ENCODE data around the gene NPY. TPM values are rescaled to one million over a fixed set of nuclear protein-coding genes. Genes with fewer than 3 reads are reported as not detected.

NPY gene
- total RNA-seq, 1 donor from 2014 or later: not detected

DNA sequence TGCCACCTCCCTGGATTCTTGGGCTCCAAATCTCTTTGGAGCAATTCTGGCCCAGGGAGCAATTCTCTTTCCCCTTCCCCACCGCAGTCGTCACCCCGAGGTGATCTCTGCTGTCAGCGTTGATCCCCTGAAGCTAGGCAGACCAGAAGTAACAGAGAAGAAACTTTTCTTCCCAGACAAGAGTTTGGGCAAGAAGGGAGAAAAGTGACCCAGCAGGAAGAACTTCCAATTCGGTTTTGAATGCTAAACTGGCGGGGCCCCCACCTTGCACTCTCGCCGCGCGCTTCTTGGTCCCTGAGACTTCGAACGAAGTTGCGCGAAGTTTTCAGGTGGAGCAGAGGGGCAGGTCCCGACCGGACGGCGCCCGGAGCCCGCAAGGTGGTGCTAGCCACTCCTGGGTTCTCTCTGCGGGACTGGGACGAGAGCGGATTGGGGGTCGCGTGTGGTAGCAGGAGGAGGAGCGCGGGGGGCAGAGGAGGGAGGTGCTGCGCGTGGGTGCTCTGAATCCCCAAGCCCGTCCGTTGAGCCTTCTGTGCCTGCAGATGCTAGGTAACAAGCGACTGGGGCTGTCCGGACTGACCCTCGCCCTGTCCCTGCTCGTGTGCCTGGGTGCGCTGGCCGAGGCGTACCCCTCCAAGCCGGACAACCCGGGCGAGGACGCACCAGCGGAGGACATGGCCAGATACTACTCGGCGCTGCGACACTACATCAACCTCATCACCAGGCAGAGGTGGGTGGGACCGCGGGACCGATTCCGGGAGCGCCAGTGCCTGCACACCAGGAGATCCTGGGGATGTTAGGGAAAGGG lies 913 bp downstream of the NPY start:
- DNase-seq (ENCODE audit: low read depth) (no peak), FAIRE-seq (no peak)
- peak; percentile 12 for TF ChIP-seq CTCF (IDR thresholded peaks at IDR 0.05; ENCODE audit: insufficient read depth, low read length, severe bottlenecking)
- H3K27me3 ChIP-seq (ENCODE audit: control insufficient read depth, insufficient read depth, low read length): peaks cover 29% of the 10 kb centered on the region
- H3K36me3 ChIP-seq (ENCODE audit: control insufficient read depth, insufficient read depth, low read length): no peaks in the 10 kb centered on the region
- no peak overlapping the region for H3K4me3 ChIP-seq (ENCODE audit: low read depth, low read length)

DNA sequence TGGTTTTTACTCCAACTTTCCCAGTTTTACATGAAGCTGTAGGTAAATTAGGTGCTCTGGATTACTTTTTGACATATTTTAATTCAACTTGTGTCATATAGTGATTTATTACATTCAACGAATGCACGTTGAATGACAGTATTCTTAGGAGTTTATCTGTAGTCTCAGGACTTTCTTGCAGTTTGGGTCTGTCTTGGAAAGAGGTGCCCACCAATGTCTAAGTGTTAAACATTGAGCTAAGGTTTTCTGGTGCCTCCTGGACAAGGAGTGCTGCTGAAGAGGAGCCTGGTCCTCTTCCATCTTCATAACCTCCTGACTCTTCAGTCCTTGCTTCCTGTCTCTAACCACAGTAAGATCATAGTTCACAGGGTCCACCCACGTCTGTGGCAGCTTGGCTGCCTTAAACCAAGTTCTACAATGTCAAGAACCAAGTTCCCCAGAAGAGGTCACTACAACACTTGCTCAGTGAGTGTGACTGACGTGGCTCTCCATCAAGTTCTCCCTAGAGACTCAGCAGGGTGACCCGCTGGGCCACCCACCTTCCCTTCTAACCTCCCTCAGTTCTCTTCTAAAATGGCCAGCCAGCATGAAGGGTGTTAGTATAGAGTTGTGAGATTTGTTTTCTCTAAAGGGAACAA lies 6.1 kb downstream of the NPY start:
- TF ChIP-seq CTCF (IDR thresholded peaks at IDR 0.05; ENCODE audit: insufficient read depth, low read length, severe bottlenecking): peak; percentile 67
- Histone ChIP-seq H3K36me3 (ENCODE audit: control insufficient read depth, insufficient read depth, low read length) (no peaks in the 10 kb centered on the region), H3K4me3 (ENCODE audit: low read depth, low read length) (no peak overlapping the region), H3K27me3 (ENCODE audit: control insufficient read depth, insufficient read depth, low read length) (peaks cover 7% of the 10 kb centered on the region)
- no peak for FAIRE-seq
- peak; percentile 65 for DNase-seq (ENCODE audit: low read depth)

GRCh38 chr7:24291271-24291670 lies 7.3 kb downstream of the NPY start:
- DNase-seq (ENCODE audit: low read depth): peak; percentile 31
- TF ChIP-seq CTCF (IDR thresholded peaks at IDR 0.05; ENCODE audit: insufficient read depth, low read length, severe bottlenecking): no peak
- Histone ChIP-seq H3K36me3 (ENCODE audit: control insufficient read depth, insufficient read depth, low read length) (no peaks in the 10 kb centered on the region), H3K4me3 (ENCODE audit: low read depth, low read length) (no peak overlapping the region), H3K27me3 (ENCODE audit: control insufficient read depth, insufficient read depth, low read length) (no peaks in the 10 kb centered on the region)
- no peak for FAIRE-seq

DNA sequence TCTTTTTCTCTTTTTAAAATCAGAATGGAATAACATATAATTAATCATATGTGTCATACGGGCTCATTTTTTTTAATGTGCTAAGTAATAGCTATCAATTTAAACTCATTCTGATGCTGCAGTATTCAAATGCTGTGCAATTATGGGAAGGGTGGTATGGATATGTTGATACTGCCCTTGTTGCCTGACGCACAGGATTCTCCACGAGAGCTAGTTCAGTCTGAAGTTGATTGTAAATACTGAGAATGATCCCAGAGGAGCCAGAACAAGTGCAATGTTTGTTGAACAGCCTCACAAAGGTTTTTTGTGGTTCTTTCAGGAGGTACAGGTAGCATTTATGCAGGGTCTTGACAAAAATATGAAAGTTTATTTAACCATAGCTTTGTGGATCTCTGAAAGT lies 13.4 kb downstream of the NPY start:
- Histone ChIP-seq H3K27me3 (ENCODE audit: control insufficient read depth, insufficient read depth, low read length) (peaks cover 1% of the 10 kb centered on the region), H3K4me3 (ENCODE audit: low read depth, low read length) (no peak overlapping the region), H3K36me3 (ENCODE audit: control insufficient read depth, insufficient read depth, low read length) (no peaks in the 10 kb centered on the region)
- no peak for TF ChIP-seq CTCF (IDR thresholded peaks at IDR 0.05; ENCODE audit: insufficient read depth, low read length, severe bottlenecking)
- DNase-seq (ENCODE audit: low read depth): no peak
- FAIRE-seq: no peak

- H3K4me3 ChIP-seq (ENCODE audit: low read depth, low read length): no peak overlapping the region
- TF ChIP-seq CTCF (IDR thresholded peaks at IDR 0.05; ENCODE audit: insufficient read depth, low read length, severe bottlenecking): no peak
- H3K27me3 ChIP-seq (ENCODE audit: control insufficient read depth, insufficient read depth, low read length): peaks cover 1% of the 10 kb centered on the region
- FAIRE-seq (no peak), DNase-seq (ENCODE audit: low read depth) (no peak)
- H3K36me3 ChIP-seq (ENCODE audit: control insufficient read depth, insufficient read depth, low read length): no peaks in the 10 kb centered on the region
Observed at GRCh38 chr7:24298696-24299095, 14.7 kb downstream of the NPY start.

All from bronchial epithelial cell (primary cell).